GM21423 (cell line): ENCODE measurements around the gene VSTM2B.

Experiments
- ATAC-seq: cut with Tn5 transposase; IDR thresholded peaks from one replicate; pipeline ENCODE4 v1.9.1; 2021; ENCODE audit warnings: mild to moderate bottlenecking, moderate library complexity; ENCODE audit not compliant: unreplicated experiment

The VSTM2B gene

GRCh38 chr19:29587059-29587458 is 61.3 kb downstream of the VSTM2B start:
- no peak for ATAC-seq

GRCh38 chr19:29587518-29587986 is 61.8 kb downstream of the VSTM2B start:
- peak; percentile 88 for ATAC-seq

GRCh38 chr19:29588095-29588494 is 62.3 kb downstream of the VSTM2B start:
- no peak for ATAC-seq

- ATAC-seq = no peak
Observed at GRCh38 chr19:29590278-29590677, 64.5 kb downstream of the VSTM2B start.

- ATAC-seq = no peak
Observed at GRCh38 chr19:29591670-29592069, 65.9 kb downstream of the VSTM2B start.

- no peak for ATAC-seq
Observed at GRCh38 chr19:29593869-29594268, 68.1 kb downstream of the VSTM2B start.

GRCh38 chr19:29596080-29596727 is 70.4 kb downstream of the VSTM2B start:
- ATAC-seq = no peak

- ATAC-seq = no peak
Observed at GRCh38 chr19:29596885-29597525, 71.2 kb downstream of the VSTM2B start.

GRCh38 chr19:29598036-29598435 is 72.2 kb downstream of the VSTM2B start:
- ATAC-seq = no peak

GRCh38 chr19:29598496-29598895 is 72.7 kb downstream of the VSTM2B start:
- ATAC-seq = no peak

- ATAC-seq = no peak
Observed at GRCh38 chr19:29603308-29603707, 77.5 kb downstream of the VSTM2B start.

- peak; percentile 57 for ATAC-seq
Observed at GRCh38 chr19:29605653-29606419, 80.0 kb downstream of the VSTM2B start, which contains the start of gene POP4. Gene POP4 (plus strand): TSS chr19:29606283. CDS start chr19:29606319, 36 bp downstream.

- no peak for ATAC-seq
Observed at GRCh38 chr19:29606420-29606747, 80.6 kb downstream of the VSTM2B start.

- no peak for ATAC-seq
Observed at GRCh38 chr19:29609636-29610035, 83.8 kb downstream of the VSTM2B start.

GRCh38 chr19:29610213-29610573 is 84.4 kb downstream of the VSTM2B start:
- ATAC-seq = no peak

GRCh38 chr19:29610574-29611271 is 84.9 kb downstream of the VSTM2B start:
- ATAC-seq = peak; percentile 57

- no peak for ATAC-seq
Observed at GRCh38 chr19:29612121-29612520, 86.3 kb downstream of the VSTM2B start.

GRCh38 chr19:29612801-29613595 is 87.2 kb downstream of the VSTM2B start:
- no peak for ATAC-seq

GRCh38 chr19:29614046-29614445 is 88.3 kb downstream of the VSTM2B start:
- no peak for ATAC-seq
